ENCODE data around the gene SELP.

The SELP gene

GRCh38 chr1:169618367-169618766 is 11.6 kb downstream of the SELP start:
- ATAC-seq: no peak

- no peak for ATAC-seq
Observed at GRCh38 chr1:169615803-169616202, 14.1 kb downstream of the SELP start.

GRCh38 chr1:169610858-169611257 is 19.1 kb downstream of the SELP start:
- ATAC-seq: no peak

- ATAC-seq: no peak
Observed at GRCh38 chr1:169610108-169610507, 19.8 kb downstream of the SELP start.

- no peak for ATAC-seq
Observed at GRCh38 chr1:169608226-169608625, 21.7 kb downstream of the SELP start.

GRCh38 chr1:169604781-169605560 is 25.0 kb downstream of the SELP start:
- peak; percentile 62 to 69 for ATAC-seq

- ATAC-seq: peak in 1 of 2 donors; percentile 48
Observed at GRCh38 chr1:169601096-169601881, 28.6 kb downstream of the SELP start.

- ATAC-seq: no peak
Observed at GRCh38 chr1:169595764-169596711, 33.9 kb downstream of the SELP start.

- ATAC-seq: peak; percentile 95 to 97
Observed at GRCh38 chr1:169594391-169594790, 35.5 kb downstream of the SELP start.

- no peak for ATAC-seq
Observed at GRCh38 chr1:169590932-169591331, 39.0 kb downstream of the SELP start.

- peak; percentile 47 to 53 for ATAC-seq
Observed at GRCh38 chr1:169588785-169589485, 41.0 kb downstream of the SELP start.

GRCh38 chr1:169588112-169588511 is 41.8 kb downstream of the SELP start:
- no peak for ATAC-seq

- peak; percentile 79 to 84 for ATAC-seq
Observed at GRCh38 chr1:169586395-169587255, 43.3 kb downstream of the SELP start, which contains the start of gene F5. TSS of gene F5 (minus strand) at chr1:169586481. CDS start at chr1:169586386, 95 bp downstream.

- peak; percentile 5 to 22 for ATAC-seq
Observed at GRCh38 chr1:169586067-169586394, 43.9 kb downstream of the SELP start.

- ATAC-seq: peak in 1 of 2 donors; percentile 14
Observed at GRCh38 chr1:169585181-169585580, 44.7 kb downstream of the SELP start.

GRCh38 chr1:169584483-169585144 is 45.3 kb downstream of the SELP start:
- peak; percentile 54 to 59 for ATAC-seq

GRCh38 chr1:169577981-169578738 is 51.8 kb downstream of the SELP start:
- ATAC-seq: no peak

- no peak for ATAC-seq
Observed at GRCh38 chr1:169576935-169577331, 53.0 kb downstream of the SELP start.

GRCh38 chr1:169576241-169576934 is 53.5 kb downstream of the SELP start:
- ATAC-seq: no peak

Measured in activated CD4-positive, CD25-positive, alpha-beta regulatory T cell treated with anti-CD3 and anti-CD28 coated beads, Interleukin-2, amount 50 U/mL, for 24 hours (primary cell).